Natural killer cell (primary cell): ENCODE measurements around the gene TEX261. TPM values are rescaled to one million over a fixed set of nuclear protein-coding genes. Genes with fewer than 3 reads are reported as not detected.
"Not testable (repeated sequence)": the region's sequence is repeated elsewhere in the genome, so short reads cannot be mapped to it uniquely, and the experiment has no call there.

Experiments
- ATAC-seq, 3 donors: fragments of 150-1000 bp in 2 of 3; fragments of 200-7000 bp in 1 of 3; cut with Tn5 transposase; 1 replicate in 1 of 3; 2 replicates in 2 of 3; pipeline ENCODE4 v1.10.0; 2021; ENCODE audit warnings: mild to moderate bottlenecking in 2 of 3, moderate library complexity in 2 of 3
- DNase-seq, 2 donors: peaks; one replicate each; pipeline versions ENCODE4 v3.0.0 to v3.0.0-alpha.2; 2013 to 2021; ENCODE audit warnings: mixed read lengths in 1 of 2
- H3K27ac ChIP-seq: one replicate; pipeline ENCODE4 v1.5.1; 2013; ENCODE audit warnings: mild to moderate bottlenecking, low read length
- H3K27me3 ChIP-seq: one replicate; pipeline ENCODE4 v1.6.1; 2013; ENCODE audit warnings: low read length; ENCODE audit not compliant: control insufficient read depth, insufficient read depth
- H3K36me3 ChIP-seq: one replicate; pipeline ENCODE4 v1.6.1; 2013; ENCODE audit warnings: low read length; ENCODE audit not compliant: control insufficient read depth, insufficient read depth
- H3K4me1 ChIP-seq: one replicate; pipeline ENCODE4 v1.6.1; 2013; ENCODE audit warnings: low read length; ENCODE audit not compliant: control insufficient read depth, insufficient read depth
- H3K4me3 ChIP-seq: one replicate; pipeline ENCODE4 v1.5.1; 2013; ENCODE audit warnings: low read length
- H3K9me3 ChIP-seq: one replicate; pipeline ENCODE4 v1.6.1; 2013; ENCODE audit warnings: low read length; ENCODE audit not compliant: control insufficient read depth, insufficient read depth
- H3K27ac Mint-ChIP-seq, 2 donors: one replicate each; pipeline ENCODE4 v1.8.0; 2022; ENCODE audit warnings: mild to moderate bottlenecking in 2 of 2, mixed read lengths in 2 of 2, moderate library complexity in 1 of 2
- H3K27me3 Mint-ChIP-seq, 2 donors: one replicate each; pipeline ENCODE4 v1.8.0; 2022; ENCODE audit warnings: low read depth in 2 of 2, mixed read lengths in 2 of 2
- H3K36me3 Mint-ChIP-seq: one replicate; pipeline ENCODE4 v1.8.0; 2022; ENCODE audit warnings: mixed read lengths
- H3K4me1 Mint-ChIP-seq, 2 donors: one replicate each; pipeline ENCODE4 v1.8.0; 2022; ENCODE audit warnings: mixed read lengths in 2 of 2
- H3K4me3 Mint-ChIP-seq: one replicate; pipeline ENCODE4 v1.8.0; 2022; ENCODE audit warnings: mild to moderate bottlenecking, moderate library complexity, mixed read lengths
- H3K9me3 Mint-ChIP-seq, 2 donors: one replicate each; pipeline ENCODE4 v1.8.0; 2022; ENCODE audit warnings: mixed read lengths in 2 of 2
- CTCF ChIP-seq: fragments of 200-600 bp; IDR thresholded peaks from one replicate; pipeline ENCODE4 v1.8.0; 2022; ENCODE audit warnings: antibody characterized with exemption
- WGBS: methylation state at CpG from one replicate; pipeline ENCODE4 v1.1.7; 2013; ENCODE audit warnings: missing lambda C conversion rate; ENCODE audit not compliant: insufficient coverage; 5-methylcytosine and 5-hydroxymethylcytosine counted together
- intact Hi-C: fragments of 100-400 bp; cut with micrococcal nuclease; formaldehyde crosslinking; loops from one replicate; pipeline ENCODE4 v1.14.2; 2022
- total RNA-seq, 4 donors: library from RNA; stranded (reverse); fragments of 120-200 nt in 1 of 4; gene quantifications; one replicate each; pipeline versions ENCODE4 v1.2.3 to v1.2.4, GENCODE V29; 2013 to 2022

Gene TEX261
- total RNA-seq, 3 donors from 2014 or later (not counting 1 experiment from before 2014, with no cell fraction given) = 30.3 to 44.2 (median 43.2) TPM

GRCh38 chr2:70999362-70999761, 4.7 kb upstream of the TEX261 start:
- Histone ChIP-seq H3K4me3 (no peak overlapping the region), H3K27me3 (no peaks in the 10 kb centered on the region), H3K4me1 (peaks cover 15% of the 10 kb centered on the region), H3K36me3 (no peaks in the 10 kb centered on the region), H3K9me3 (no peaks in the 10 kb centered on the region), H3K27ac (no peak overlapping the region)
- DNase-seq (no peak), ATAC-seq (no peak)
- Mint-ChIP-seq H3K9me3 (no peaks in the 10 kb centered on the region), H3K27me3 (no peaks in the 10 kb centered on the region), H3K36me3 (no peaks in the 10 kb centered on the region), H3K27ac (no peak overlapping the region), H3K4me1 (peaks cover 16 to 20% of the 10 kb centered on the region in 2 donors), H3K4me3 (no peak overlapping the region)
- WGBS = 52% methylated on average over 2 of the region's 2 CpGs
- no peak for TF ChIP-seq CTCF
- intact Hi-C loops = no loop called here

GRCh38 chr2:70998885-70999284, 4.2 kb upstream of the TEX261 start:
- H3K27me3 Mint-ChIP-seq, H3K9me3 ChIP-seq, H3K27ac Mint-ChIP-seq, ATAC-seq, H3K4me3 Mint-ChIP-seq, intact Hi-C loops, H3K27me3 ChIP-seq, H3K27ac ChIP-seq, DNase-seq, H3K36me3 ChIP-seq, H3K36me3 Mint-ChIP-seq, H3K9me3 Mint-ChIP-seq, H3K4me3 ChIP-seq: not testable (repeated sequence)
- peaks cover 20% of the 10 kb centered on the region for H3K4me1 ChIP-seq
- peaks cover 20 to 24% of the 10 kb centered on the region in 2 donors for H3K4me1 Mint-ChIP-seq
- WGBS = 100% methylated on average over 4 of the region's 4 CpGs

GRCh38 chr2:70995426-70995729, 705 bp upstream of the TEX261 start:
- H3K4me3 ChIP-seq = peak overlapping the region; percentile 90
- peak overlapping the region; percentile 56 for H3K27ac ChIP-seq
- H3K4me1 ChIP-seq = peaks cover 27% of the 10 kb centered on the region
- TF ChIP-seq CTCF = no peak
- DNase-seq (peak; percentile 24 to 82), ATAC-seq (peak; percentile 19 to 45 (median 22))
- H3K9me3 ChIP-seq = no peaks in the 10 kb centered on the region
- intact Hi-C loops = loop anchor here (1.0 to 2.0 kb wide), 3 partner anchors 10 to 30 kb away; no protein-coding TSS in a partner anchor
- H3K27me3 Mint-ChIP-seq = no peaks in the 10 kb centered on the region
- no peaks in the 10 kb centered on the region for H3K9me3 Mint-ChIP-seq
- no peaks in the 10 kb centered on the region for H3K36me3 Mint-ChIP-seq
- peak overlapping the region; percentile 68 to 73 for H3K27ac Mint-ChIP-seq
- H3K36me3 ChIP-seq = peaks cover 11% of the 10 kb centered on the region
- H3K4me1 Mint-ChIP-seq = peaks cover 34 to 35% of the 10 kb centered on the region in 2 donors
- H3K27me3 ChIP-seq = no peaks in the 10 kb centered on the region
- WGBS = 0% methylated on average over 10 of the region's 11 CpGs
- peak overlapping the region; percentile 90 for H3K4me3 Mint-ChIP-seq

- no peak for TF ChIP-seq CTCF
- peaks cover 19% of the 10 kb centered on the region for H3K36me3 ChIP-seq
- H3K36me3 Mint-ChIP-seq = no peaks in the 10 kb centered on the region
- no peaks in the 10 kb centered on the region for H3K27me3 Mint-ChIP-seq
- peak overlapping the region; percentile 86 to 92 for H3K27ac Mint-ChIP-seq
- ATAC-seq = peak; percentile 20 to 38 (median 25)
- H3K27me3 ChIP-seq = no peaks in the 10 kb centered on the region
- intact Hi-C loops = loop anchor here (2.0 kb wide), 1 partner anchor 17 kb away; no protein-coding TSS in a partner anchor
- H3K4me3 Mint-ChIP-seq = peak overlapping the region; percentile 91
- H3K4me1 Mint-ChIP-seq = peaks cover 33 to 35% of the 10 kb centered on the region in 2 donors
- peak overlapping the region; percentile 71 for H3K27ac ChIP-seq
- peak overlapping the region; percentile 82 for H3K4me3 ChIP-seq
- H3K9me3 Mint-ChIP-seq = no peaks in the 10 kb centered on the region
- H3K4me1 ChIP-seq = peaks cover 27% of the 10 kb centered on the region
- peak; percentile 45 to 53 for DNase-seq
- no peaks in the 10 kb centered on the region for H3K9me3 ChIP-seq
- 1% methylated on average over 49 of the region's 49 CpGs for WGBS
Observed at GRCh38 chr2:70994009-70994698, 519 bp downstream of the TEX261 start.
